Type B pancreatic cell (in vitro differentiated cells): ENCODE data around the gene BAZ2B. TPM values are rescaled to one million over a fixed set of nuclear protein-coding genes. Genes with fewer than 3 reads are reported as not detected.

ENCODE experiments used
- DNase-seq: peaks from one replicate; pipeline ENCODE4 v3.0.0; 2021; ENCODE audit warnings: mixed read lengths; ENCODE audit not compliant: unreplicated experiment; ENCODE audit errors: extremely low spot score
- H3K27ac Mint-ChIP-seq: 2 replicates; pipeline ENCODE4 v1.8.0; 2021; ENCODE audit warnings: mild to moderate bottlenecking, mixed read lengths
- H3K27me3 Mint-ChIP-seq: 2 replicates; pipeline ENCODE4 v1.8.0; 2021; ENCODE audit warnings: mixed read lengths
- H3K36me3 Mint-ChIP-seq: 2 replicates; pipeline ENCODE4 v1.8.0; 2021; ENCODE audit warnings: mixed read lengths
- H3K4me1 Mint-ChIP-seq: one replicate; pipeline ENCODE4 v1.8.0; 2021; ENCODE audit warnings: mixed read lengths; ENCODE audit not compliant: unreplicated experiment
- H3K4me3 Mint-ChIP-seq: 2 replicates; pipeline ENCODE4 v1.8.0; 2021; ENCODE audit warnings: mild to moderate bottlenecking, mixed read lengths
- H3K9me3 Mint-ChIP-seq: 2 replicates; pipeline ENCODE4 v1.8.0; 2021; ENCODE audit warnings: mixed read lengths
- total RNA-seq: library from RNA; stranded (reverse); gene quantifications from 2 replicates; pipeline ENCODE4 v1.2.1, GENCODE V29; 2021; ENCODE audit warnings: low replicate concordance
- TF ChIP-seq, protein P1 (sequence below): fragments of 200-600 bp; sonication (generic); conservative IDR thresholded peaks from 2 replicates; pipeline ENCODE4 v1.5.0; 2021; ENCODE audit warnings: antibody characterized with exemption, mild to moderate bottlenecking

BAZ2B gene
- total RNA-seq, 1 donor from 2014 or later: 80.4 TPM

DNA sequence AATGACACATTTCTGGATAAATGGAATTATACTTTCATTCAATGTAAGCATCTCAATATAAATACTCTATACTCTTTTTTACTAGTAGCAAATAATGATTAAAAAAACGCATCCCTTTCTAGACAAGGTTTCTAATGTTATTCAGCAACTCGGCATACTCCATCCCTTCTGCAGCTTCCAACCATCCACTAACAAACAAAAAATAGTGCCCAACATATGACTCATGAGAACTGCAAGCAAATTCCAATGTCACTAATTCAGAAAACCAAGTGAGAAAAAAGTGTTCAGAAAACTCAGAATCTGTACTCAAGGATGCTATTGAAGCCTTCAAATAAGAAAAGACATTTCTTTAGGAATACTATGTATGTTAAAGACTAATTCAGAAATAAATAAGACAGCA lies 140.0 kb downstream of the BAZ2B start:
- H3K4me3 Mint-ChIP-seq: no peak overlapping the region
- peaks cover 43% of the 10 kb centered on the region for H3K36me3 Mint-ChIP-seq
- H3K27me3 Mint-ChIP-seq: no peaks in the 10 kb centered on the region
- TF ChIP-seq, protein P1, sequence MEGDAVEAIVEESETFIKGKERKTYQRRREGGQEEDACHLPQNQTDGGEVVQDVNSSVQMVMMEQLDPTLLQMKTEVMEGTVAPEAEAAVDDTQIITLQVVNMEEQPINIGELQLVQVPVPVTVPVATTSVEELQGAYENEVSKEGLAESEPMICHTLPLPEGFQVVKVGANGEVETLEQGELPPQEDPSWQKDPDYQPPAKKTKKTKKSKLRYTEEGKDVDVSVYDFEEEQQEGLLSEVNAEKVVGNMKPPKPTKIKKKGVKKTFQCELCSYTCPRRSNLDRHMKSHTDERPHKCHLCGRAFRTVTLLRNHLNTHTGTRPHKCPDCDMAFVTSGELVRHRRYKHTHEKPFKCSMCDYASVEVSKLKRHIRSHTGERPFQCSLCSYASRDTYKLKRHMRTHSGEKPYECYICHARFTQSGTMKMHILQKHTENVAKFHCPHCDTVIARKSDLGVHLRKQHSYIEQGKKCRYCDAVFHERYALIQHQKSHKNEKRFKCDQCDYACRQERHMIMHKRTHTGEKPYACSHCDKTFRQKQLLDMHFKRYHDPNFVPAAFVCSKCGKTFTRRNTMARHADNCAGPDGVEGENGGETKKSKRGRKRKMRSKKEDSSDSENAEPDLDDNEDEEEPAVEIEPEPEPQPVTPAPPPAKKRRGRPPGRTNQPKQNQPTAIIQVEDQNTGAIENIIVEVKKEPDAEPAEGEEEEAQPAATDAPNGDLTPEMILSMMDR: no peak
- H3K27ac Mint-ChIP-seq: no peak overlapping the region
- peaks cover 8% of the 10 kb centered on the region for H3K9me3 Mint-ChIP-seq
- no peak for DNase-seq
- no peaks in the 10 kb centered on the region for H3K4me1 Mint-ChIP-seq

DNA sequence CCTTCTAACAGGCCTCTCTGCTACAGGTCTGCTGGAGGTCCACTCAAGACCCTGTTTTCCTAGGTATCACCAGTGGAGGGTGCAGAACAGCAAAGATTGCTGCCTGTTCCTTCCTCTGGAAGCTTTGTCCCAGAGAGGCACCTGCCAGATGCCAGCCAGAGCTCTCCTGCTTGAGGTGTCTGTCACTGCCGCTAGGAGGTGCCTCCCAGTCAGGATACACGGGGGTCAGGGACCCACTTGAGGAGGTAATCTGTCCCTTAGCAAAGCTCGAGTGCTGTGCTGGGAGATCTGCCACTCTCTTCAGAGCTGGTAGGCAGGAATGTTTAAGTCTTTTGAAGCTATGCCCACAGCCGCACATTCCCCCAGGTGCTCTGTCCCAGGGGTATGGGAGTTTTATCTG lies 140.6 kb downstream of the BAZ2B start:
- Mint-ChIP-seq H3K27me3 (no peaks in the 10 kb centered on the region), H3K9me3 (peaks cover 8% of the 10 kb centered on the region), H3K4me1 (no peaks in the 10 kb centered on the region), H3K27ac (no peak overlapping the region), H3K4me3 (no peak overlapping the region), H3K36me3 (peaks cover 44% of the 10 kb centered on the region)
- DNase-seq: no peak
- TF ChIP-seq, protein P1: no peak

DNA sequence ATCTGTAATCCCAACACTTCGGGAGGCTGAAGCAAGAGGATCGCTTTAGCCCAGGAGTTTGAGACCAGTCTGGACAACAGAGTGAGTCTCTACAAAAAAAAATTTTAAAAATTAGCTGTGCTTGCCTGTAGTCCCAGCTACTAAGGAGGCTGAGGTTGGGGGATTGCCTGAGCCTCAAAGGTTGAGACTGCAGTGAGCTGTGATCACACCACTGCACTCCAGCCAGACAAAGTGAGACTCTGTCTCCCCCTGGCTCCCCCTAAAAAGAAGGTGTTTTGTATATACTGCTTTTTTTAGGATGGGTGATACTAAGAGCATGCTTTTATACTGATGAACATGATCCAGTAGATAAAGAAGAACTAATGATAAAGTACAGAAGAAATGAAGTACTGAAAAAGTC lies 145.0 kb downstream of the BAZ2B start:
- Mint-ChIP-seq H3K4me3 (no peak overlapping the region), H3K4me1 (peaks cover 11% of the 10 kb centered on the region), H3K9me3 (peaks cover 16% of the 10 kb centered on the region), H3K36me3 (peaks cover 60% of the 10 kb centered on the region), H3K27ac (no peak overlapping the region), H3K27me3 (no peaks in the 10 kb centered on the region)
- DNase-seq: no peak
- TF ChIP-seq, protein P1: no peak

DNA sequence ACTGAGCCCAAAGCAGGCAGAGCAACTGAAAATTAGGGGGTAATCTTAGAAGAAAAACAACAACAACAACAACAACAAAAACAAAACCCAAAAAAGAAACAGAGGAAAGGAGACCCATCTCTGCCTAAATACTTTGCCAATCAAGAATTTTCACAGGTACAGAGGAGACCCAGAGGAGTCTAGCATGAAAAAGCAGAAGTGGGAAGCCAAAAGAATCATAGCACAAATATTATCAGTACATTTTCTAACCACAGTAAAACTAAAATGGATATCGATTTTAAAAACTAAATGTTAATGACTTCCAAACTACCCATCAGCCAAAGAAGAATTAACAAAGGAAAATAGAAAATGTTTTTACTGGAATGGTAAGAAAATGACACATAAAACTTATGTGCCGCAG lies 148.1 kb downstream of the BAZ2B start:
- no peak overlapping the region for H3K27ac Mint-ChIP-seq
- DNase-seq: no peak
- peaks cover 10% of the 10 kb centered on the region for H3K9me3 Mint-ChIP-seq
- H3K4me3 Mint-ChIP-seq: no peak overlapping the region
- no peaks in the 10 kb centered on the region for H3K27me3 Mint-ChIP-seq
- peaks cover 11% of the 10 kb centered on the region for H3K4me1 Mint-ChIP-seq
- TF ChIP-seq, protein P1: no peak
- peaks cover 48% of the 10 kb centered on the region for H3K36me3 Mint-ChIP-seq

DNA sequence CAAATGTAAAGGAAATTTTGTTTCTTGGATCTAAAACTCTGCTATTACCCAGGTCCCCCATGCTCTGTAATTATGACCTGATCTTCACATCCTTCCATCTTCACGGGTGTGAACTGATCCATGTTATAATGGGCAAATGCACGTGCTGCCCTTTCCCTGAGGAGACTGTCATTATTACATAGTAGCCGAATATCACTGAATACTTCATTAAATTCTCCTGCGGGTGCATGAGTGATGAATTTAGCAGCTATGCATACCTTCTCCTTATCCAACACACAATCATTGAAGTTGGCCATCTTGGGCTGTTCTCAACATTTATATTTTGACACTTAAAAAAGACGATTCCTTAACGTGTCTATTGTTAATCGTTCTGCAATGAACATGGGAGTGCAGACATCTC lies 153.4 kb downstream of the BAZ2B start:
- peaks cover 4% of the 10 kb centered on the region for H3K9me3 Mint-ChIP-seq
- no peak for DNase-seq
- H3K27ac Mint-ChIP-seq: no peak overlapping the region
- H3K36me3 Mint-ChIP-seq: peaks cover 37% of the 10 kb centered on the region
- H3K27me3 Mint-ChIP-seq: no peaks in the 10 kb centered on the region
- peaks cover 6% of the 10 kb centered on the region for H3K4me1 Mint-ChIP-seq
- no peak overlapping the region for H3K4me3 Mint-ChIP-seq
- TF ChIP-seq, protein P1: no peak

DNA sequence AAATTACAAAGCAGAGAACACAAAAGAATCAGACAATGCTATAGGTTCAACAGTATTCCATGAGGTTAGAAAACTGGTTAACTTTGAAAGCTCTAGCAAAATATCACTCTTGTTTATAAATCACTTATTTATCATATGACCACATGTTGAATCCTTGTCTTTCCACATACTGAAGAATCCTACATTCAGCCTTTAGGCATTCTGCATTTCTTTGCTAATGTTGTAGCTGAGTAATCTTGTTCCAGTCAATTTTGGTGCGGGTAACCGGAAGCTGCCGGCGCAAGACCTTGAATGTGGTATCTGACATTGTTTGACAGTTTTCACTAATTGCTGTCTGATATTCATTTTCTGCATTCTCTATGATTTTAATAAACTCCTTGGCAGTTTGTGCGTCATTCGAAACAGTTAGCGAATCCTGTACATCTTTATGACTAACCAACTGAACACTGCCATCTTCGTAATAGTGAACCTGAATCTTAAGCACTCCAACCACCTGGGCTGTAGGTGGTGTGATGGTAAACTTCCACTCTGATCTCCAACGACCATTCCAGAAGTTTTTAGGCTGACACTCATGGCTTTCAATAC lies 154.1 kb downstream of the BAZ2B start:
- Mint-ChIP-seq H3K4me3 (no peak overlapping the region), H3K27ac (peak overlapping the region; percentile 27), H3K4me1 (peaks cover 5% of the 10 kb centered on the region), H3K27me3 (no peaks in the 10 kb centered on the region), H3K36me3 (peaks cover 36% of the 10 kb centered on the region), H3K9me3 (no peaks in the 10 kb centered on the region)
- no peak for DNase-seq
- TF ChIP-seq, protein P1: no peak
